ENCODE data around the gene UNC79. TPM values are rescaled to one million over a fixed set of nuclear protein-coding genes. Genes with fewer than 3 reads are reported as not detected.

The UNC79 gene
- total and polyA plus RNA-seq, 2 donors (not counting 3 experiments of a cell fraction or from before 2014, with no cell fraction given), result not detected

DNA sequence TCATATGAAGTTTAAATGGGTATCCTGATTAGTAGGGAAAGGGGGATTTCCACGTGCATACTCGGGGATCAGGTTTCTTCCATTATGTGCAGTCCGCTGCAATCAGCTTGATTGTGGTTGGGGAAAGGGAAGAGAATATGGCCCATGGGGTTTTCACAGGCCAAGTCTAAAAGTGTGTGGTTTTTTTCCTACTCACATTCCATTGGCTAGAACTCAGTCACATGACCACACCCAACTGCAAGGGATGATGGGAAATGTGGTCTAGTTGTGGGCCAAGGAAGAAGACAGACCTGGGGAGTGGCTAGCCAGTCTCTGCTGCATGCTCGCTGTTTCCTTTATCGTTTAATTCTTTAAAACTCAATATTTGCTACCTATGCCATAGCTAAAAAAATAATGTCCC is 252.5 kb downstream of the UNC79 start:
- TF ChIP-seq JUN (IDR thresholded peaks at IDR 0.05; ENCODE audit: borderline replicate concordance, insufficient read depth, insufficient read length, low read depth), result no peak
- TF ChIP-seq, protein P1, sequence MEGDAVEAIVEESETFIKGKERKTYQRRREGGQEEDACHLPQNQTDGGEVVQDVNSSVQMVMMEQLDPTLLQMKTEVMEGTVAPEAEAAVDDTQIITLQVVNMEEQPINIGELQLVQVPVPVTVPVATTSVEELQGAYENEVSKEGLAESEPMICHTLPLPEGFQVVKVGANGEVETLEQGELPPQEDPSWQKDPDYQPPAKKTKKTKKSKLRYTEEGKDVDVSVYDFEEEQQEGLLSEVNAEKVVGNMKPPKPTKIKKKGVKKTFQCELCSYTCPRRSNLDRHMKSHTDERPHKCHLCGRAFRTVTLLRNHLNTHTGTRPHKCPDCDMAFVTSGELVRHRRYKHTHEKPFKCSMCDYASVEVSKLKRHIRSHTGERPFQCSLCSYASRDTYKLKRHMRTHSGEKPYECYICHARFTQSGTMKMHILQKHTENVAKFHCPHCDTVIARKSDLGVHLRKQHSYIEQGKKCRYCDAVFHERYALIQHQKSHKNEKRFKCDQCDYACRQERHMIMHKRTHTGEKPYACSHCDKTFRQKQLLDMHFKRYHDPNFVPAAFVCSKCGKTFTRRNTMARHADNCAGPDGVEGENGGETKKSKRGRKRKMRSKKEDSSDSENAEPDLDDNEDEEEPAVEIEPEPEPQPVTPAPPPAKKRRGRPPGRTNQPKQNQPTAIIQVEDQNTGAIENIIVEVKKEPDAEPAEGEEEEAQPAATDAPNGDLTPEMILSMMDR (IDR thresholded peaks at IDR 0.05; ENCODE audit: extremely low read depth in 1 of 2, insufficient read depth in 1 of 2, low read depth in 1 of 2, low read length in 2 of 2), result no peak
- no peak for TF ChIP-seq GATA2 (IDR thresholded peaks at IDR 0.05; ENCODE audit: insufficient read depth, insufficient read length, low read depth, low read length)
- TF ChIP-seq FOS (IDR thresholded peaks at IDR 0.05; ENCODE audit: borderline replicate concordance, insufficient read depth, low read length), result no peak
- TF ChIP-seq POLR2A (IDR thresholded peaks at IDR 0.05; ENCODE audit: low read depth, low read length), result no peak
- no peak for TF ChIP-seq MYC (IDR thresholded peaks at IDR 0.05; ENCODE audit: low read depth, low read length)
- no peak for TF ChIP-seq EZH2 (IDR thresholded peaks at IDR 0.05; ENCODE audit: borderline replicate concordance, low read depth, low read length, severe bottlenecking)
- TF ChIP-seq, protein P2, sequence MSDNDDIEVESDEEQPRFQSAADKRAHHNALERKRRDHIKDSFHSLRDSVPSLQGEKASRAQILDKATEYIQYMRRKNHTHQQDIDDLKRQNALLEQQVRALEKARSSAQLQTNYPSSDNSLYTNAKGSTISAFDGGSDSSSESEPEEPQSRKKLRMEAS (IDR thresholded peaks at IDR 0.05; ENCODE audit: insufficient read depth, insufficient read length), result no peak
- TF ChIP-seq POLR2AphosphoS5 (IDR thresholded peaks at IDR 0.05; ENCODE audit: insufficient read depth, low read depth, low read length), result no peak
- Histone ChIP-seq H3K4me1 (ENCODE audit: control insufficient read depth, extremely low read depth, insufficient read depth, low read length) (no peaks in the 10 kb centered on the region), H3K27ac (ENCODE audit: insufficient read depth, low read depth, low read length) (no peak overlapping the region), H3K9me3 (replicated peaks; ENCODE audit: control insufficient read depth, insufficient read depth, low read length) (no peaks in the 10 kb centered on the region), H3K4me2 (ENCODE audit: insufficient read depth, low read length) (no peak overlapping the region), H3K79me2 (ENCODE audit: control insufficient read depth, insufficient read depth, low read length) (no peaks in the 10 kb centered on the region), H3K27me3 (ENCODE audit: control insufficient read depth in 2 of 2, insufficient read depth in 2 of 2, low read length in 2 of 2) (no peaks in the 10 kb centered on the region), H2AFZ (ENCODE audit: low read depth, low read length) (no peak overlapping the region), H3K4me3 (replicated peaks in 1 of 3; ENCODE audit: insufficient read depth in 1 of 3, low read depth in 1 of 3, low read length in 3 of 3) (no peak overlapping the region), H4K20me1 (replicated peaks; ENCODE audit: control insufficient read depth, extremely low read depth, insufficient read depth, low read length) (no peaks in the 10 kb centered on the region), H3K36me3 (ENCODE audit: control insufficient read depth in 2 of 2, extremely low read depth in 1 of 2, insufficient read depth in 2 of 2, low read length in 2 of 2) (no peaks in the 10 kb centered on the region), H3K9me1 (replicated peaks; ENCODE audit: control insufficient read depth, extremely low read depth, insufficient read depth, low read length) (no peaks in the 10 kb centered on the region), H3K9ac (replicated peaks; ENCODE audit: extremely low read depth, insufficient read depth, low read length) (no peak overlapping the region)
- FAIRE-seq (no peak), DNase-seq (ENCODE audit: low read depth, low spot score) (no peak)
- intact Hi-C loops (cut with micrococcal nuclease), result no loop called here
- CTCF ChIA-PET, result no interaction called here
- dilution Hi-C loops (cut with MboI; ENCODE audit: extremely low pct_ligation_motif_present, low sequenced_read_pairs), result no loop called here
- POLR2A ChIA-PET, result no interaction called here
- no TSS peak for BruUV-seq (replicated peaks)

Data from endothelial cell of umbilical vein (primary cell).